A549 (cell line): ENCODE measurements around the gene CFAP46. TPM values are rescaled to one million over a fixed set of nuclear protein-coding genes. Genes with fewer than 3 reads are reported as not detected.

Experiments used
- ATAC-seq, 2 experiments: fragments of 200-7000 bp in 1 of 2; fragments of >200 bp in 1 of 2; cut with Nextera tagmentation in 1 of 2; cut with Tn5 transposase in 1 of 2; 3 replicates each; pipeline versions ENCODE4 v1.8.0 to v1.9.1; 2018 to 2020; ENCODE audit warnings: mild to moderate bottlenecking in 1 of 2, moderate library complexity in 1 of 2
- CTCF ChIA-PET: fragments of 300-600 bp; sonication (Branson Sonifier 250); formaldehyde crosslinking; extraction: SDS; loops from one replicate; lab custom pipeline; 2021; ENCODE audit warnings: antibody characterized with exemption, inconsistent platforms; lab: Yijun Ruan, JAX
- POLR2A ChIA-PET: fragments of 350-600 bp; formaldehyde crosslinking; extraction: SDS; loops from one replicate; lab custom pipeline; 2021; ENCODE audit warnings: antibody characterized with exemption, inconsistent platforms; lab: Yijun Ruan, JAX
- DNase-seq, 2 experiments: peaks; one replicate each; pipeline versions ENCODE4 v3.0.0 to v3.0.0-alpha.2; 2011 to 2016; ENCODE audit warnings: low read depth in 1 of 2, low spot score in 1 of 2
- FAIRE-seq: peaks from 2 replicates; lab custom pipeline; 2011; peaks lifted over from hg19 to GRCh38; lab: Jason Lieb, UNC
- H3K27ac ChIP-seq, 2 experiments: fragments of >200 bp; sonication (Bioruptor Twin); formaldehyde crosslinking; 3 replicates each; pipeline ENCODE4 v1.5.1; 2016 to 2017
- H3K4me1 ChIP-seq: fragments of >200 bp; sonication (Bioruptor Twin); formaldehyde crosslinking; 3 replicates; pipeline ENCODE4 v1.6.1; 2016
- H3K4me2 ChIP-seq: fragments of >200 bp; sonication (Bioruptor Twin); formaldehyde crosslinking; 3 replicates; pipeline ENCODE4 v1.6.1; 2016
- H3K4me3 ChIP-seq: fragments of >200 bp; sonication (Bioruptor Twin); formaldehyde crosslinking; 3 replicates; pipeline ENCODE4 v1.5.1; 2016
- H3K9me3 ChIP-seq: fragments of >200 bp; sonication (Bioruptor Twin); formaldehyde crosslinking; 3 replicates; pipeline ENCODE4 v1.6.1; 2016
- BHLHE40 ChIP-seq: IDR thresholded peaks from 2 replicates; pipeline ENCODE4 v1.6.1; 2012; ENCODE audit warnings: low read depth, low read length, inconsistent platforms
- CBX2 ChIP-seq: fragments of 200-600 bp; sonication (generic); IDR thresholded peaks from 2 replicates; pipeline ENCODE4 v1.6.1; 2016; ENCODE audit warnings: low read depth, mild to moderate bottlenecking, borderline replicate concordance
- CBX8 ChIP-seq: fragments of 200-600 bp; sonication (generic); IDR thresholded peaks from 2 replicates; pipeline ENCODE4 v1.6.1; 2016
- CEBPB ChIP-seq, 2 experiments: fragments of >200 bp in 1 of 2; sonication (Bioruptor Twin) in 1 of 2; formaldehyde crosslinking in 1 of 2; IDR thresholded peaks; 2 replicates each; pipeline ENCODE4 v1.6.1; 2012 to 2016
- ESRRA ChIP-seq: fragments of 150-350 bp; IDR thresholded peaks from 2 replicates; pipeline ENCODE4 v1.6.1; 2014; ENCODE audit warnings: mild to moderate bottlenecking, low read length, borderline replicate concordance
- FOSB ChIP-seq: fragments of 250-450 bp; sonication (Bioruptor Pico); IDR thresholded peaks from 2 replicates; pipeline ENCODE4 v1.5.0; 2020; ENCODE audit warnings: mild to moderate bottlenecking, moderate library complexity
- FOSL2 ChIP-seq, 2 experiments: fragments of 450-650 bp in 1 of 2; fragments of >200 bp in 1 of 2; sonication (Bioruptor Twin) in 1 of 2; formaldehyde crosslinking; IDR thresholded peaks; 2 replicates each; pipeline versions ENCODE4 v1.5.0 to v1.6.1; 2016 to 2020; ENCODE audit warnings: mild to moderate bottlenecking in 1 of 2, moderate library complexity in 1 of 2
- HDAC2 ChIP-seq: fragments of 200-600 bp; sonication (generic); IDR thresholded peaks from 2 replicates; pipeline ENCODE4 v1.6.1; 2016
- HOXA7 ChIP-seq: fragments of 250-450 bp; sonication (Bioruptor Pico); IDR thresholded peaks from 2 replicates; pipeline ENCODE4 v1.5.0; 2020; ENCODE audit warnings: mild to moderate bottlenecking, moderate library complexity
- HOXB5 ChIP-seq: fragments of 250-450 bp; sonication (Bioruptor Pico); IDR thresholded peaks from 2 replicates; pipeline ENCODE4 v1.5.0; 2020; ENCODE audit warnings: mild to moderate bottlenecking, moderate library complexity
- KDM1A ChIP-seq: fragments of 200-600 bp; sonication (generic); IDR thresholded peaks from 2 replicates; pipeline ENCODE4 v1.6.1; 2016; ENCODE audit warnings: low read depth, mild to moderate bottlenecking
- KDM5A ChIP-seq: fragments of 200-600 bp; sonication (generic); IDR thresholded peaks from 2 replicates; pipeline ENCODE4 v1.6.1; 2016; ENCODE audit warnings: antibody characterized with exemption, mild to moderate bottlenecking
- MAFK ChIP-seq: fragments of 450-650 bp; IDR thresholded peaks from 2 replicates; pipeline ENCODE4 v1.6.1; 2014; ENCODE audit not compliant: partially characterized antibody
- MYC ChIP-seq: IDR thresholded peaks from 2 replicates; pipeline ENCODE4 v1.6.1; 2012; ENCODE audit warnings: mild to moderate bottlenecking, inconsistent platforms, low read length, improper control_type of control experiment, borderline replicate concordance
- PHF8 ChIP-seq: fragments of 200-600 bp; sonication (generic); IDR thresholded peaks from 2 replicates; pipeline ENCODE4 v1.6.1; 2016; ENCODE audit warnings: low read depth, mild to moderate bottlenecking, antibody characterized with exemption, moderate library complexity, borderline replicate concordance
- POLR2A ChIP-seq: IDR thresholded peaks from 2 replicates; pipeline ENCODE4 v1.6.1; 2012; ENCODE audit warnings: mild to moderate bottlenecking, low read length
- RAD21 ChIP-seq, 2 experiments: fragments of >200 bp in 1 of 2; sonication (Bioruptor Twin) in 1 of 2; formaldehyde crosslinking in 1 of 2; IDR thresholded peaks in 1 of 2; conservative IDR thresholded peaks in 1 of 2; 2 replicates in 1 of 2; 3 replicates in 1 of 2; pipeline ENCODE4 v1.6.1; 2012 to 2018; ENCODE audit warnings: inconsistent platforms in 1 of 2
- RCOR1 ChIP-seq: fragments of 150-350 bp; IDR thresholded peaks from 2 replicates; pipeline ENCODE4 v1.6.1; 2014; ENCODE audit warnings: antibody characterized with exemption, low read length, low read depth
- RFX5 ChIP-seq: fragments of 450-650 bp; IDR thresholded peaks from 2 replicates; pipeline ENCODE4 v1.7.1; 2014; ENCODE audit warnings: antibody characterized with exemption, mild to moderate bottlenecking, moderate library complexity
- RNF2 ChIP-seq: fragments of 200-600 bp; sonication (generic); IDR thresholded peaks from 2 replicates; pipeline ENCODE4 v1.6.1; 2016; ENCODE audit warnings: low read depth, mild to moderate bottlenecking, antibody characterized with exemption, moderate library complexity, borderline replicate concordance
- SMC3 ChIP-seq: fragments of >200 bp; sonication (Bioruptor Twin); formaldehyde crosslinking; IDR thresholded peaks from 3 replicates; pipeline ENCODE4 v1.6.1; 2018; ENCODE audit warnings: inconsistent platforms
- TP53 ChIP-seq: fragments of 250-450 bp; sonication (Bioruptor Pico); IDR thresholded peaks from 2 replicates; pipeline ENCODE4 v1.5.0; 2021; ENCODE audit warnings: mild to moderate bottlenecking, moderate library complexity
- ZC3H11A ChIP-seq: fragments of 450-650 bp; IDR thresholded peaks from 2 replicates; pipeline ENCODE4 v1.6.1; 2014; ENCODE audit warnings: antibody characterized with exemption, mild to moderate bottlenecking
- WGBS: methylation state at CpG from one replicate; pipeline ENCODE4 v1.1.6; 2017; ENCODE audit errors: missing lambda C conversion rate; 5-methylcytosine and 5-hydroxymethylcytosine counted together
- polyA plus RNA-seq, 4 experiments: library from polyadenylated mRNA; depleted of rRNA in 3 of 4; stranded (reverse); fragments of >200 nt; fragmentation: RNase III in 1 of 4; extraction: RNeasy Plus Mini Kit Qiagen cat#74134 plus additional on column Dnase treatment in 1 of 4; gene quantifications; 2 replicates in 3 of 4; 3 replicates in 1 of 4; pipeline ENCODE4 v1.2.3, GENCODE V29; 2011 to 2017
- TF ChIP-seq, protein P1 (sequence below): IDR thresholded peaks from 2 replicates; pipeline ENCODE4 v1.6.1; 2012
- TF ChIP-seq, protein P2 (sequence below): fragments of 200-600 bp; sonication (generic); IDR thresholded peaks from 2 replicates; pipeline ENCODE4 v1.6.1; 2016; ENCODE audit warnings: antibody characterized with exemption, mild to moderate bottlenecking, moderate library complexity
- TF ChIP-seq, protein P3 (sequence below): IDR thresholded peaks from 2 replicates; pipeline ENCODE4 v1.6.1; 2012

Gene CFAP46
- polyA plus RNA-seq, 2 of the 4 experiments (the other 2 are of a cell fraction) = 0.88 to 1.8 TPM

DNA sequence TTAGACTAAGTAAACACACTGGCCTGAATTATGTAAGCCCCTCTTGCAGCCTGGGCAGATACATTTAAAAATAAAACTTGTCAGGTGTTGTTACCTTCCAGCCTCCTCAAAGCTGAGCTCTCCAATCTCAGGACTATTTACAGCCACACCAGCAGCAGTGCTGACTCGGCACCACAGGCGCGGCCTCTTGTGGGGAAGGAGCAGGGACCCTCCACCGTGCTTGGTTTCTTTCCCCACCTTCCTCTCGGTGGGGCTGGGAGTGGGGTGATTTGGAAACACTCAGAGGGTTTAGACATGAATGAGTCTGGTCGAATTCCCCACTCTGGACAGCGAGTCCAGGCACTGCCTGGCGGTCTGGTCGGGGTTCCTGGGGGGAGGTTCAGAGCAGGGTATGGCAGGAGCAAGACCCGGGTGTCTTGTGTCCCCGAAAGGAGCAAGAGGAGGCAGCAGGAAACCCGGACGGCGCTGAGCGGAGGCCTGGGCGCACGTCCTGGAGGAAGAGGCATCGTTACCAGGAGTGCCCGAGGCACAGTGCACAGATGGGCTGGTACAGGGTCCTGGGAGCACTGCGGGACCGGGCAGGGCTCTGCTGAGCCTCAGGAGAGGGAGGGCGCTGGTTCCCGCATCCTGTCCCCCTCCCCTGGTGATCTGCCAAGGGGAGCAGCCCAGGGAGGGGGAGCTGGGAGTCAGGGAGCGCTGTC is 29.2 kb upstream of the CFAP46 start:
- Histone ChIP-seq H3K4me3 (no peak overlapping the region), H3K27ac (no peak overlapping the region), H3K4me2 (no peak overlapping the region), H3K4me1 (no peaks in the 10 kb centered on the region), H3K9me3 (no peaks in the 10 kb centered on the region)
- ATAC-seq (0 out of 6 replicates have a peak, but pooled peaks of 1 of the 2 experiments have one; percentile 24), FAIRE-seq (no peak), DNase-seq (no peak)
- CTCF ChIA-PET = interaction anchor here (0.8 kb wide), 1 partner anchor 15 kb away, joined by 4 read pairs; no protein-coding TSS in a partner anchor
- WGBS = 48% methylated on average over 19 of the region's 24 CpGs
- POLR2A ChIA-PET = no interaction called here
- TF ChIP-seq PHF8 (no peak), CBX2 (no peak), CEBPB (IDR thresholded peaks at IDR 0.05) (no peak), BHLHE40 (no peak), HOXB5 (CRISPR knock-in tag) (no peak), MYC (no peak), FOSL2 (IDR thresholded peaks at IDR 0.05) (no peak), FOSL2 (CRISPR knock-in tag; IDR thresholded peaks at IDR 0.05) (no peak), ESRRA (no peak), MAFK (no peak)
- TF ChIP-seq, protein P1, sequence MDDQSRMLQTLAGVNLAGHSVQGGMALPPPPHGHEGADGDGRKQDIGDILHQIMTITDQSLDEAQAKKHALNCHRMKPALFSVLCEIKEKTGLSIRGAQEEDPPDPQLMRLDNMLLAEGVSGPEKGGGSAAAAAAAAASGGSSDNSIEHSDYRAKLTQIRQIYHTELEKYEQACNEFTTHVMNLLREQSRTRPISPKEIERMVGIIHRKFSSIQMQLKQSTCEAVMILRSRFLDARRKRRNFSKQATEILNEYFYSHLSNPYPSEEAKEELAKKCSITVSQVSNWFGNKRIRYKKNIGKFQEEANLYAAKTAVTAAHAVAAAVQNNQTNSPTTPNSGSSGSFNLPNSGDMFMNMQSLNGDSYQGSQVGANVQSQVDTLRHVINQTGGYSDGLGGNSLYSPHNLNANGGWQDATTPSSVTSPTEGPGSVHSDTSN = no peak

DNA sequence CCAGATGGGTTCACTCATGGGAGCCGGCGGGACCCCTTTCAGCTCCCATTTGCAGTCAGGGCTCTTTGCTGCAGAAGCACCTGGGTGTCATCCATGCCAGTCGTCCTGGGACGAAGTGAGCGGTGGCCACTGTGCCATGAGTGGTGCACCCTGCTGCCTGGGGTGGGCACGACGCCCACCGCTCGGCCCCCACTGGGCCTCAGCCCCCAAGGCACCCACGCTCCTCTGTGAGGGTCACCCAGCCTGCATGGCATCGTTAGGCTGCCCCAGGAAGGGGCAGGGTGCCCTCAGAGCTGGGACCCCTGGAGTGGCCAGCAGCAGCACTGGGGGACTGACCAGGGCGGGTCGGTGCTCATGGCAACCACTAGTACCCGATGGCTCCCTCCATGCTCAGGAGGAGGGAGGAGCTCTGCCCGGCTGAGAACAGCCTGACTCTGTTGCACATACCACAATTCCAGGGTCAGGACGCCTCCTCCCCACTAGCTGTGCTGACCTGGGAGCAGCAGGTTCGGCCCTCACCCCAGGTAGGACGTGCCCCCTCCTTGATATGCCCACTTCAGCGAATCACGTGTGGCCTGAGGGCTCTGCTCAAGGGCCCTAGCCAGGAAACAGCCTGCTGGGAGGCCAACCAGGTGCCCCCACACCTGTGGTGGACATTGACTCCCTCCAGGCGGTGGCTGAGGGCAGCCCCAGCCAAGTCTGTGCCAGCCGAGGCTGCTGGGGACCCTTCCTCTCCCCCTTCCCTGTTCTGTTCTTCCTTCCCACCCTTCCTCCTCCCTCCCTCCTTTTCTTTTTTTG is 28.5 kb upstream of the CFAP46 start:
- H3K9me3 ChIP-seq = no peaks in the 10 kb centered on the region
- H3K4me1 ChIP-seq = no peaks in the 10 kb centered on the region
- ChIA-PET POLR2A (no interaction called here), CTCF (interaction anchor here (0.8 kb wide), 1 partner anchor 14 kb away, joined by 4 read pairs; no protein-coding TSS in a partner anchor)
- no peak for DNase-seq
- 7% methylated on average over 12 of the region's 22 CpGs for WGBS
- FAIRE-seq = no peak
- no peak overlapping the region for H3K27ac ChIP-seq
- no peak; a peak in 1 of 6 replicates for ATAC-seq
- H3K4me3 ChIP-seq = no peak overlapping the region
- H3K4me2 ChIP-seq = no peak overlapping the region
- TF ChIP-seq HOXA7 (CRISPR knock-in tag) = no peak

DNA sequence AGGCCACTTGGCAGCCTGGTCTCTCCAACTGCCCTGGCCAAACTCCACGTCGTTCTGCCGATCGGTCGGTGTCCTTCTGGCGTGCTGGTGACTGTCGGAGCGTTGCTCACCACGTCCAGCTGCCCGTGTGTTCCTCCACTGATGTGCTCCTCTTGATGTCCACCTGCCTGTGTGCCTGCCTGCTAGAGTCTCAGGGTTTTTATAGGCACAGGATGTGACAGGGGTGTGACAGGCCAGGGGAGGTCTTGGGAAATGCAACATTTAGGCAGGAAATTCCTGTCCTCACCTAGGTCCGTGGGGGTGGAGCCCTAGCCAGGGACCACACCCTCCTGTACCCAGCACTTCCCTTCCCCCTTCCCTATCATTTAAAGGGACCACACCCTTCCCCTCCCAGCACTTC is 25.2 kb upstream of the CFAP46 start:
- 13% methylated on average over 11 of the region's 11 CpGs for WGBS
- DNase-seq (no peak), ATAC-seq (no peak), FAIRE-seq (no peak)
- Histone ChIP-seq H3K4me1 (no peaks in the 10 kb centered on the region), H3K9me3 (no peaks in the 10 kb centered on the region), H3K27ac (no peak overlapping the region), H3K4me3 (no peak overlapping the region), H3K4me2 (no peak overlapping the region)
- POLR2A ChIA-PET = no interaction called here
- CTCF ChIA-PET = interaction anchor here (1.3 kb wide), 1 partner anchor 12 kb away, joined by 3 read pairs; no protein-coding TSS in a partner anchor
- TF ChIP-seq RAD21 (conservative IDR thresholded peaks at IDR 0.05 in 1 of 2, IDR thresholded peaks at IDR 0.05 in 1 of 2) (no peak), ZC3H11A (no peak), SMC3 (no peak), POLR2A (no peak), CBX8 (no peak), KDM1A (no peak), FOSB (CRISPR knock-in tag) (no peak), TP53 (CRISPR knock-in tag) (no peak), PHF8 (no peak), HDAC2 (no peak), RCOR1 (no peak), CBX2 (no peak), FOSL2 (IDR thresholded peaks at IDR 0.05) (no peak), FOSL2 (CRISPR knock-in tag; IDR thresholded peaks at IDR 0.05) (no peak), RNF2 (no peak), ESRRA (no peak), KDM5A (no peak), RFX5 (no peak)
- TF ChIP-seq, protein P2, sequence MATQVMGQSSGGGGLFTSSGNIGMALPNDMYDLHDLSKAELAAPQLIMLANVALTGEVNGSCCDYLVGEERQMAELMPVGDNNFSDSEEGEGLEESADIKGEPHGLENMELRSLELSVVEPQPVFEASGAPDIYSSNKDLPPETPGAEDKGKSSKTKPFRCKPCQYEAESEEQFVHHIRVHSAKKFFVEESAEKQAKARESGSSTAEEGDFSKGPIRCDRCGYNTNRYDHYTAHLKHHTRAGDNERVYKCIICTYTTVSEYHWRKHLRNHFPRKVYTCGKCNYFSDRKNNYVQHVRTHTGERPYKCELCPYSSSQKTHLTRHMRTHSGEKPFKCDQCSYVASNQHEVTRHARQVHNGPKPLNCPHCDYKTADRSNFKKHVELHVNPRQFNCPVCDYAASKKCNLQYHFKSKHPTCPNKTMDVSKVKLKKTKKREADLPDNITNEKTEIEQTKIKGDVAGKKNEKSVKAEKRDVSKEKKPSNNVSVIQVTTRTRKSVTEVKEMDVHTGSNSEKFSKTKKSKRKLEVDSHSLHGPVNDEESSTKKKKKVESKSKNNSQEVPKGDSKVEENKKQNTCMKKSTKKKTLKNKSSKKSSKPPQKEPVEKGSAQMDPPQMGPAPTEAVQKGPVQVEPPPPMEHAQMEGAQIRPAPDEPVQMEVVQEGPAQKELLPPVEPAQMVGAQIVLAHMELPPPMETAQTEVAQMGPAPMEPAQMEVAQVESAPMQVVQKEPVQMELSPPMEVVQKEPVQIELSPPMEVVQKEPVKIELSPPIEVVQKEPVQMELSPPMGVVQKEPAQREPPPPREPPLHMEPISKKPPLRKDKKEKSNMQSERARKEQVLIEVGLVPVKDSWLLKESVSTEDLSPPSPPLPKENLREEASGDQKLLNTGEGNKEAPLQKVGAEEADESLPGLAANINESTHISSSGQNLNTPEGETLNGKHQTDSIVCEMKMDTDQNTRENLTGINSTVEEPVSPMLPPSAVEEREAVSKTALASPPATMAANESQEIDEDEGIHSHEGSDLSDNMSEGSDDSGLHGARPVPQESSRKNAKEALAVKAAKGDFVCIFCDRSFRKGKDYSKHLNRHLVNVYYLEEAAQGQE = no peak
- TF ChIP-seq, protein P3, sequence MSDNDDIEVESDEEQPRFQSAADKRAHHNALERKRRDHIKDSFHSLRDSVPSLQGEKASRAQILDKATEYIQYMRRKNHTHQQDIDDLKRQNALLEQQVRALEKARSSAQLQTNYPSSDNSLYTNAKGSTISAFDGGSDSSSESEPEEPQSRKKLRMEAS = no peak
